ENCODE results near the gene ATG16L2. TPM values are rescaled to one million over a fixed set of nuclear protein-coding genes. Genes with fewer than 3 reads are reported as not detected.

The ATG16L2 gene
- total RNA-seq, 1 donor from 2014 or later, result 24.5 TPM

DNA sequence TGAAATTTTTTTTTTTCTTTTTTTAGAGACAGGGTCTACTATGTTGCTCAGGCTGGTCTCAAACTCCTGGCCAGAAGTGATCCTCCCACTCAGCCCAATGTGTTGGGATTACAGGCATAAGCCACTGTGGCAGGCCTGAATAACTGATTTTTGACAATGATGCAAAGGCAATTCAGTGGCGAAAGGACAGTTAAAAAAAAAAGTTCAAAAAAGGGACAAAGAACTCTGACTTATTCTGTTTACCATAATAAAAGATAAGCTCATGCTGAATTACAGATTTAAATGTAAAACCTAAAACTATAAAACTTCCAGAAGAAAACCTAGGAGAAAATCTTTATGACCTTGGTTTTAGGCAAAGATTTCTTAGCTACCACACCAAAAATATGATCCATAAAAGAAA is 48.9 kb downstream of the ATG16L2 start:
- no peak overlapping the region for H3K4me3 Mint-ChIP-seq
- H3K4me1 Mint-ChIP-seq, result no peaks in the 10 kb centered on the region
- no peaks in the 10 kb centered on the region for H3K27me3 Mint-ChIP-seq (ENCODE audit: low read depth)
- H3K36me3 Mint-ChIP-seq (ENCODE audit: low read depth), result peaks cover 11% of the 10 kb centered on the region
- no peaks in the 10 kb centered on the region for H3K9me3 Mint-ChIP-seq
- DNase-seq (ENCODE audit: low read depth, low spot score), result no peak
- H3K27ac Mint-ChIP-seq (ENCODE audit: unreplicated experiment), result no peak overlapping the region
- TF ChIP-seq, protein P1, sequence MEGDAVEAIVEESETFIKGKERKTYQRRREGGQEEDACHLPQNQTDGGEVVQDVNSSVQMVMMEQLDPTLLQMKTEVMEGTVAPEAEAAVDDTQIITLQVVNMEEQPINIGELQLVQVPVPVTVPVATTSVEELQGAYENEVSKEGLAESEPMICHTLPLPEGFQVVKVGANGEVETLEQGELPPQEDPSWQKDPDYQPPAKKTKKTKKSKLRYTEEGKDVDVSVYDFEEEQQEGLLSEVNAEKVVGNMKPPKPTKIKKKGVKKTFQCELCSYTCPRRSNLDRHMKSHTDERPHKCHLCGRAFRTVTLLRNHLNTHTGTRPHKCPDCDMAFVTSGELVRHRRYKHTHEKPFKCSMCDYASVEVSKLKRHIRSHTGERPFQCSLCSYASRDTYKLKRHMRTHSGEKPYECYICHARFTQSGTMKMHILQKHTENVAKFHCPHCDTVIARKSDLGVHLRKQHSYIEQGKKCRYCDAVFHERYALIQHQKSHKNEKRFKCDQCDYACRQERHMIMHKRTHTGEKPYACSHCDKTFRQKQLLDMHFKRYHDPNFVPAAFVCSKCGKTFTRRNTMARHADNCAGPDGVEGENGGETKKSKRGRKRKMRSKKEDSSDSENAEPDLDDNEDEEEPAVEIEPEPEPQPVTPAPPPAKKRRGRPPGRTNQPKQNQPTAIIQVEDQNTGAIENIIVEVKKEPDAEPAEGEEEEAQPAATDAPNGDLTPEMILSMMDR (conservative IDR thresholded peaks at IDR 0.05), result no peak

DNA sequence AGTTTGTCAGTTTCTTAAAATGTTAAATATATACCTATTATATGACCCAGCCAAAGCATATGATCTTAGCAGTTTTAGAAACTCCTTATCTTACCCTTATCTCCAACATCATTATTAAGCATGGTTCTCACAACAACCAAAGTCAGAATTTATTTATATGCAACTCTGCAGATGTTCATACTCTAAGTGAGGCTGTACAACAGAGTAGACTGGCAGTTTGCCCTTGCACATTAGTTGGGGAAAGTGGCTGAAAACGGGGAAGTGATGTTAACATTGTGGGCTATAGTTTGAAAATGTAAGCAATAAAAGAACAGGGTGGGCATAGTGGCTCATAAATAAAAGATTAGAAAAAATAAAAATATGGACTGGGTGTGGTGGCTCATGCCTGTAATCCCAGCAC is 49.7 kb downstream of the ATG16L2 start:
- Mint-ChIP-seq H3K9me3 (no peaks in the 10 kb centered on the region), H3K4me1 (no peaks in the 10 kb centered on the region), H3K27me3 (ENCODE audit: low read depth) (no peaks in the 10 kb centered on the region), H3K27ac (ENCODE audit: unreplicated experiment) (no peak overlapping the region), H3K36me3 (ENCODE audit: low read depth) (peaks cover 9% of the 10 kb centered on the region), H3K4me3 (no peak overlapping the region)
- DNase-seq (ENCODE audit: low read depth, low spot score), result no peak
- TF ChIP-seq, protein P1 (conservative IDR thresholded peaks at IDR 0.05), result no peak

GRCh38 chr11:72864702-72865655 is 50.8 kb downstream of the ATG16L2 start:
- TF ChIP-seq, protein P1 (conservative IDR thresholded peaks at IDR 0.05), result no peak
- Mint-ChIP-seq H3K9me3 (no peaks in the 10 kb centered on the region), H3K27me3 (ENCODE audit: low read depth) (no peaks in the 10 kb centered on the region), H3K4me1 (no peaks in the 10 kb centered on the region), H3K36me3 (ENCODE audit: low read depth) (peaks cover 9% of the 10 kb centered on the region), H3K27ac (ENCODE audit: unreplicated experiment) (no peak overlapping the region), H3K4me3 (no peak overlapping the region)
- DNase-seq (ENCODE audit: low read depth, low spot score), result no peak

DNA sequence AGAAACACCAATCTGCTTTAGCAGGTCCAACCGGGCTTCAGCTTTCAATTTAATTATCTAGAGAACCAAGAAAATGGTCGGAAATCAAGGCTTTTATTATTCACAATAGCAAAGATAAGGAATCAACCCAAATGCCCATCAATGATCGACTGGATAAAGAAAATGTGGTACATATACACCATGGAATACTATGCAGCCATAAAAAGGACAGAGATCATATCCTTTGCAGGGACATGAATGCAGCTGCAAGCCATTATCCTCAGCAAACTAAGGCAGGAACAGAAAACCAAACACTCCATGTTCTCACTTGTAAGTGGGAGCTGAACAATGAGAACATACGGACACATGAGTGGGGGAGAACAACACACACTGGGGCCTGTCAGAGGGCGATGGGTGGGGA is 53.8 kb downstream of the ATG16L2 start:
- DNase-seq (ENCODE audit: low read depth, low spot score), result no peak
- H3K27ac Mint-ChIP-seq (ENCODE audit: unreplicated experiment), result no peak overlapping the region
- peaks cover 13% of the 10 kb centered on the region for H3K36me3 Mint-ChIP-seq (ENCODE audit: low read depth)
- H3K27me3 Mint-ChIP-seq (ENCODE audit: low read depth), result no peaks in the 10 kb centered on the region
- no peaks in the 10 kb centered on the region for H3K9me3 Mint-ChIP-seq
- TF ChIP-seq, protein P1 (conservative IDR thresholded peaks at IDR 0.05), result no peak
- no peak overlapping the region for H3K4me3 Mint-ChIP-seq
- no peaks in the 10 kb centered on the region for H3K4me1 Mint-ChIP-seq

DNA sequence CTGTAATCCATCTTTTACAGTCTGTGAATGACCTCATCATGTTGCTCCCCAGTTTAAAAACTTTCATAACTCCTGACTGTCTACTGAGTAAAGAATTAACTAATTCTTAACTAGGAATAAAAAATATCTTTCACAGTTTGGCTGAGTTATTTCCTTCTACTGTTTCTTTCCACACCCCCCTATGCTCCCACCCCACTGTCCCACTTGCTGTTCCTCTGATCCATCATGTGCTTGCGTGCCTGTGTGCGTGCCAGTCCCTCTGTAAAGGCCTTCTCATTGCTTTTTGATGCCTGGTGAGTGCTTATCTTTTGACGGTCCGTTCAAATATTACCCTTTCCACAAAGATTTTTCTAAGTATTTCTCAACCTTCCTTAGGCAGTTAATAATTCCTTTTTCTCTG is 55.6 kb downstream of the ATG16L2 start:
- H3K9me3 Mint-ChIP-seq, result no peaks in the 10 kb centered on the region
- peaks cover 13% of the 10 kb centered on the region for H3K36me3 Mint-ChIP-seq (ENCODE audit: low read depth)
- TF ChIP-seq, protein P1 (conservative IDR thresholded peaks at IDR 0.05), result no peak
- no peak overlapping the region for H3K4me3 Mint-ChIP-seq
- H3K27me3 Mint-ChIP-seq (ENCODE audit: low read depth), result no peaks in the 10 kb centered on the region
- no peaks in the 10 kb centered on the region for H3K4me1 Mint-ChIP-seq
- no peak for DNase-seq (ENCODE audit: low read depth, low spot score)
- H3K27ac Mint-ChIP-seq (ENCODE audit: unreplicated experiment), result peak overlapping the region; percentile 23

All from neural crest cell (in vitro differentiated cells).